Panc1 (cell line): ENCODE data around the gene CDC42EP3.

ENCODE experiments used
- SIN3A ChIP-seq: IDR thresholded peaks from 2 replicates; pipeline ENCODE4 v1.6.1; 2012; ENCODE audit warnings: low read depth, mild to moderate bottlenecking, low read length, moderate library complexity, borderline replicate concordance; ENCODE audit not compliant: insufficient read depth
- TF ChIP-seq, protein P1 (sequence below): fragments of 450-650 bp; IDR thresholded peaks from 2 replicates; pipeline ENCODE4 v1.5.1; 2017; ENCODE audit warnings: mild to moderate bottlenecking

DNA sequence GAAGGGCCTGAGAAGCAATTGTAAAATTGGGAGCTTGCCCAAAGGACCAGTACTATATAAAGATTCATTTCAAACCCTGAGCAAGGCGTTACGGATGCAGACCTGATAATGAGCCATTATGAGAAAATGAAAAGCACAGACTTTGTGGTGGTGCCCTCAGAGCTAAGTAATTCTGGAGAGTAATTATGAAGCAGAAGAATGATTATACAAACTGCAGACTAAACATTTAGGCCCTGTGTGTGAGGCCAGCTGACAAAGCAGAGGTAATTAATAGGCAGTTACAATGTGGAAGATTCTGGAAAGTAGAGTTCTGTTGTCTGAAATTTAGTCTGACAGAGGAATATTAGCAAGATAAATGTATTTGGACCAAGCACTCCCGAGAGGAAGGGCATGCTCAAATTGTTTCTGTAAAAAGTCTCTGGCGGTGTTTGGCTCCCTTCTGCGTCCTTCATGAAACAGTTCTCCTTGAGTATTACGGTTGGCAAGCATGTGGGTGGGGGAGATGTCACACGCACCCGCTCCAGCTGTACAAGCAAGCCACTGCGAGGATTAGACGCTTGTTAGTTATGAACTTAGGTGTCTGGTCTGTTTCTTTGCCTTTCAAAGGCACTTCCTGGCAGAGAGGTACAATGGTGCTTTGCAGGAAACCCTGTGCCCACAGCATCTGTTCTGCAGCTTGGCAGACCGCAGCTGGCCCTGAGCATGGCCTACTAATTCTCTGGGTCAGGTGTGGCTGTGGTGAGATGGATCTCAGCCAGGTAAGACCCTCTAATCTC lies 45.5 kb downstream of the CDC42EP3 start:
- TF ChIP-seq, protein P1, sequence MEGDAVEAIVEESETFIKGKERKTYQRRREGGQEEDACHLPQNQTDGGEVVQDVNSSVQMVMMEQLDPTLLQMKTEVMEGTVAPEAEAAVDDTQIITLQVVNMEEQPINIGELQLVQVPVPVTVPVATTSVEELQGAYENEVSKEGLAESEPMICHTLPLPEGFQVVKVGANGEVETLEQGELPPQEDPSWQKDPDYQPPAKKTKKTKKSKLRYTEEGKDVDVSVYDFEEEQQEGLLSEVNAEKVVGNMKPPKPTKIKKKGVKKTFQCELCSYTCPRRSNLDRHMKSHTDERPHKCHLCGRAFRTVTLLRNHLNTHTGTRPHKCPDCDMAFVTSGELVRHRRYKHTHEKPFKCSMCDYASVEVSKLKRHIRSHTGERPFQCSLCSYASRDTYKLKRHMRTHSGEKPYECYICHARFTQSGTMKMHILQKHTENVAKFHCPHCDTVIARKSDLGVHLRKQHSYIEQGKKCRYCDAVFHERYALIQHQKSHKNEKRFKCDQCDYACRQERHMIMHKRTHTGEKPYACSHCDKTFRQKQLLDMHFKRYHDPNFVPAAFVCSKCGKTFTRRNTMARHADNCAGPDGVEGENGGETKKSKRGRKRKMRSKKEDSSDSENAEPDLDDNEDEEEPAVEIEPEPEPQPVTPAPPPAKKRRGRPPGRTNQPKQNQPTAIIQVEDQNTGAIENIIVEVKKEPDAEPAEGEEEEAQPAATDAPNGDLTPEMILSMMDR = no peak
- no peak for TF ChIP-seq SIN3A
